H9 (cell line): ENCODE measurements around the gene ROBO2. TPM values are rescaled to one million over a fixed set of nuclear protein-coding genes. Genes with fewer than 3 reads are reported as not detected.

Source experiments
- DNase-seq: peaks from one replicate; pipeline ENCODE4 v3.0.0-alpha.2; 2017
- H2AFZ ChIP-seq: one replicate; pipeline ENCODE4 v1.6.1; 2013; ENCODE audit warnings: mild to moderate bottlenecking, low read length, control low read depth, moderate library complexity
- H2AK5ac ChIP-seq: 2 replicates; pipeline ENCODE4 v1.6.1; 2013; ENCODE audit warnings: low read length, control low read depth, mixed read lengths; ENCODE audit not compliant: insufficient read length
- H2BK120ac ChIP-seq: one replicate; pipeline ENCODE4 v1.6.1; 2013; ENCODE audit warnings: low read depth, mild to moderate bottlenecking, low read length, control low read depth, inconsistent platforms; ENCODE audit not compliant: poor library complexity, severe bottlenecking
- H2BK12ac ChIP-seq: 2 replicates; pipeline ENCODE4 v1.6.1; 2013; ENCODE audit warnings: low read length, control low read depth, mixed read lengths, low read depth; ENCODE audit not compliant: insufficient read length
- H2BK15ac ChIP-seq: 2 replicates; pipeline ENCODE4 v1.6.1; 2013; ENCODE audit warnings: low read depth, low read length, control low read depth
- H2BK20ac ChIP-seq: one replicate; pipeline ENCODE4 v1.6.1; 2013; ENCODE audit warnings: low read depth, mild to moderate bottlenecking, low read length, control low read depth, inconsistent platforms; ENCODE audit not compliant: poor library complexity, severe bottlenecking
- H2BK5ac ChIP-seq: 2 replicates; pipeline ENCODE4 v1.6.1; 2013; ENCODE audit warnings: low read length, control low read depth, mixed read lengths; ENCODE audit not compliant: insufficient read length
- H3K14ac ChIP-seq: 2 replicates; pipeline ENCODE4 v1.6.1; 2013; ENCODE audit warnings: low read length, control low read depth; ENCODE audit not compliant: insufficient read depth
- H3K18ac ChIP-seq: 2 replicates; pipeline ENCODE4 v1.6.1; 2013; ENCODE audit warnings: low read depth, mild to moderate bottlenecking, mixed read lengths, low read length, control low read depth; ENCODE audit not compliant: insufficient read length
- H3K23ac ChIP-seq: 2 replicates; pipeline ENCODE4 v1.6.1; 2013; ENCODE audit warnings: low read length, control low read depth, mixed read lengths, low read depth; ENCODE audit not compliant: insufficient read length
- H3K23me2 ChIP-seq: 2 replicates; pipeline ENCODE4 v1.6.1; 2013; ENCODE audit warnings: low read depth, mild to moderate bottlenecking, mixed read lengths, low read length, control low read depth; ENCODE audit not compliant: insufficient read length, poor library complexity, severe bottlenecking
- H3K27ac ChIP-seq: 2 replicates; pipeline ENCODE4 v1.5.1; 2013; ENCODE audit warnings: low read length, control low read depth, mixed read lengths, low read depth; ENCODE audit not compliant: insufficient read length
- H3K27me3 ChIP-seq: 2 replicates; pipeline ENCODE4 v1.6.1; 2013; ENCODE audit warnings: low read length, control low read depth, inconsistent platforms; ENCODE audit not compliant: insufficient read depth
- H3K4ac ChIP-seq: 2 replicates; pipeline ENCODE4 v1.6.1; 2013; ENCODE audit warnings: low read depth, mild to moderate bottlenecking, control low read depth, inconsistent platforms, low read length, moderate library complexity
- H3K4me1 ChIP-seq: 2 replicates; pipeline ENCODE4 v1.6.1; 2013; ENCODE audit warnings: low read length, control low read depth, inconsistent platforms; ENCODE audit not compliant: insufficient read depth
- H3K4me2 ChIP-seq: 2 replicates; pipeline ENCODE4 v1.6.1; 2013; ENCODE audit warnings: low read length, control low read depth, mixed read lengths; ENCODE audit not compliant: insufficient read length, insufficient read depth
- H3K56ac ChIP-seq: 2 replicates; pipeline ENCODE4 v1.6.1; 2013; ENCODE audit warnings: low read depth, mild to moderate bottlenecking, mixed read lengths, low read length, control low read depth; ENCODE audit not compliant: insufficient read length
- H3K79me1 ChIP-seq: 2 replicates; pipeline ENCODE4 v1.6.1; 2013; ENCODE audit warnings: low read depth, mild to moderate bottlenecking, moderate library complexity, low read length, control low read depth, inconsistent platforms; ENCODE audit not compliant: insufficient read depth, poor library complexity, severe bottlenecking
- H3K79me2 ChIP-seq: 2 replicates; pipeline ENCODE4 v1.6.1; 2013; ENCODE audit warnings: low read length, control low read depth, inconsistent platforms; ENCODE audit not compliant: insufficient read depth
- H3K9ac ChIP-seq: 2 replicates; pipeline ENCODE4 v1.6.1; 2013; ENCODE audit warnings: low read length, control low read depth, mixed read lengths; ENCODE audit not compliant: insufficient read length; ENCODE audit errors: extremely low read depth
- H3K9me3 ChIP-seq: one replicate; pipeline ENCODE4 v1.6.1; 2013; ENCODE audit warnings: low read depth, low read length, inconsistent platforms; ENCODE audit not compliant: control insufficient read depth
- H3T11ph ChIP-seq: one replicate; pipeline ENCODE4 v1.6.1; 2013; ENCODE audit warnings: mild to moderate bottlenecking, low read length, control low read depth, inconsistent platforms
- H4K20me1 ChIP-seq: one replicate; pipeline ENCODE4 v1.6.1; 2013; ENCODE audit not compliant: control insufficient read depth, insufficient read length, insufficient read depth
- H4K5ac ChIP-seq: 2 replicates; pipeline ENCODE4 v1.6.1; 2013; ENCODE audit warnings: low read depth, mild to moderate bottlenecking, mixed read lengths, low read length, control low read depth; ENCODE audit not compliant: insufficient read length
- H4K8ac ChIP-seq: replicated peaks from 2 replicates; pipeline ENCODE4 v1.6.1; 2013; ENCODE audit warnings: low read length, control low read depth, mixed read lengths, low read depth; ENCODE audit not compliant: insufficient read length
- H4K91ac ChIP-seq: 2 replicates; pipeline ENCODE4 v1.6.1; 2013; ENCODE audit warnings: low read depth, mild to moderate bottlenecking, moderate library complexity, mixed read lengths, low read length, control low read depth; ENCODE audit not compliant: insufficient read length
- H3K27ac Mint-ChIP-seq, 3 experiments: 2 replicates in 2 of 3; 3 replicates in 1 of 3; pipeline ENCODE4 v1.8.0; 2020 to 2021; ENCODE audit warnings: mixed read lengths in 3 of 3, mild to moderate bottlenecking in 1 of 3, moderate library complexity in 1 of 3
- H3K27me3 Mint-ChIP-seq: 2 replicates; pipeline ENCODE4 v1.8.0; 2021; ENCODE audit warnings: low read depth, mild to moderate bottlenecking, moderate library complexity, mixed read lengths
- H3K36me3 Mint-ChIP-seq, 3 experiments: 2 replicates in 2 of 3; 3 replicates in 1 of 3; pipeline ENCODE4 v1.8.0; 2020 to 2021; ENCODE audit warnings: low read depth in 3 of 3, mixed read lengths in 3 of 3; ENCODE audit not compliant: insufficient read depth in 1 of 3
- H3K4me1 Mint-ChIP-seq, 2 experiments: 2 replicates each; pipeline ENCODE4 v1.8.0; 2020; ENCODE audit warnings: mixed read lengths in 2 of 2
- H3K4me3 Mint-ChIP-seq, 2 experiments: 2 replicates in 1 of 2; 3 replicates in 1 of 2; pipeline ENCODE4 v1.8.0; 2020 to 2021; ENCODE audit warnings: mild to moderate bottlenecking in 2 of 2, mixed read lengths in 2 of 2, moderate library complexity in 1 of 2
- H3K9me3 Mint-ChIP-seq, 2 experiments: 2 replicates in 1 of 2; 3 replicates in 1 of 2; pipeline ENCODE4 v1.8.0; 2020; ENCODE audit warnings: mild to moderate bottlenecking in 2 of 2, mixed read lengths in 2 of 2, moderate library complexity in 1 of 2
- CTCF ChIP-seq: fragments of 200-600 bp; sonication (generic); conservative IDR thresholded peaks from 3 replicates; pipeline ENCODE4 v1.8.0; 2021; ENCODE audit warnings: antibody characterized with exemption, mild to moderate bottlenecking
- total RNA-seq: library from RNA; stranded (reverse); gene quantifications from 2 replicates; pipeline ENCODE4 v1.2.1, GENCODE V29; 2021

ROBO2 gene
- total RNA-seq, 1 experiment from 2014 or later, result 2.3 TPM

- H3T11ph ChIP-seq, result no peak overlapping the region
- DNase-seq, result no peak
Measured at GRCh38 chr3:77479021-77479420, 439.1 kb downstream of the ROBO2 start.

More at GRCh38 chr3:77479021-77479420, 439.1 kb downstream of the ROBO2 start:
- Histone ChIP-seq H3K27me3 (no peaks in the 10 kb centered on the region), H3K4me1 (peaks cover 7% of the 10 kb centered on the region), H3K9ac (no peak overlapping the region), H4K5ac (no peak overlapping the region), H4K8ac (no peak overlapping the region), H2BK5ac (no peak overlapping the region), H3K4me2 (no peak overlapping the region), H4K20me1 (no peaks in the 10 kb centered on the region), H3K27ac (no peak overlapping the region), H2AK5ac (no peak overlapping the region), H3K9me3 (no peaks in the 10 kb centered on the region), H2BK12ac (no peak overlapping the region), H3K4ac (no peak overlapping the region), H2AFZ (no peak overlapping the region), H2BK15ac (no peak overlapping the region), H3K18ac (no peak overlapping the region), H2BK120ac (no peak overlapping the region), H3K79me1 (no peaks in the 10 kb centered on the region), H4K91ac (no peak overlapping the region), H3K56ac (no peak overlapping the region), H3K23me2 (no peaks in the 10 kb centered on the region), H3K14ac (no peak overlapping the region), H2BK20ac (no peak overlapping the region), H3K23ac (no peak overlapping the region), H3K79me2 (no peaks in the 10 kb centered on the region)
- no peak for TF ChIP-seq CTCF
- Mint-ChIP-seq H3K9me3 (peaks cover 11 to 17% of the 10 kb centered on the region in 2 experiments), H3K27ac (no peak overlapping the region), H3K27me3 (no peaks in the 10 kb centered on the region), H3K36me3 (peaks cover 8 to 26% (median 18%) of the 10 kb centered on the region in 3 experiments), H3K4me3 (no peak overlapping the region), H3K4me1 (peaks cover 32% of the 10 kb centered on the region in 2 experiments)
